Mucosa of descending colon (tissue), 3 donors: ENCODE results near the gene HDAC8. TPM values are rescaled to one million over a fixed set of nuclear protein-coding genes. Genes with fewer than 3 reads are reported as not detected.

Experiments
- ATAC-seq: fragments of 200-7000 bp; cut with Tn5 transposase; one replicate; pipeline ENCODE4 v1.9.1; 2020; ENCODE audit warnings: mild to moderate bottlenecking, moderate library complexity
- DNase-seq, 3 donors: peaks; one replicate each; pipeline ENCODE4 v3.0.0-alpha.2; 2020
- H3K36me3 ChIP-seq: fragments of 200-600 bp; one replicate; pipeline ENCODE4 v1.8.0; 2021; ENCODE audit warnings: low read depth, mild to moderate bottlenecking
- H3K4me1 ChIP-seq: fragments of 200-600 bp; one replicate; pipeline ENCODE4 v1.8.0; 2021; ENCODE audit warnings: low read depth, mild to moderate bottlenecking
- H3K4me3 ChIP-seq: fragments of 200-600 bp; one replicate; pipeline ENCODE4 v1.8.0; 2021; ENCODE audit warnings: mild to moderate bottlenecking
- H3K9me3 ChIP-seq: fragments of 200-600 bp; one replicate; pipeline ENCODE4 v1.8.0; 2021; ENCODE audit warnings: mild to moderate bottlenecking
- intact Hi-C, 2 donors: fragments of 100-400 bp; cut with DNase I in 1 of 2; cut with micrococcal nuclease in 1 of 2; formaldehyde crosslinking; loops; one replicate each; pipeline versions ENCODE4 v1.11.0 to v1.11.1; 2022; cut with DNase I, micrococcal nuclease
- total RNA-seq, 3 donors: library from RNA; stranded (reverse); fragmentation: NEBNext Ultra II Directional in 2 of 3; extraction: Animal tissue kit (Norgen Biotek cat#: 25700) in 2 of 3; gene quantifications; one replicate each; pipeline versions ENCODE4 v1.2.1 to v1.2.4, GENCODE V29; 2021 to 2023
- TF ChIP-seq, protein P1 (sequence below): fragments of 200-600 bp; IDR thresholded peaks from one replicate; pipeline ENCODE4 v1.8.0; 2022; ENCODE audit warnings: antibody characterized with exemption, mild to moderate bottlenecking
- donor health status: DM: no; HTN: no; CAD: no; lungs with moderate emphysema.
- donor health status: DM: no; HTN: no; CAD: no.
- donor health status: DM: no; HTN: yes; CAD: no.

Gene HDAC8
- total RNA-seq, 3 donors from 2014 or later = 24.4 to 29.4 (median 28.5) TPM

DNA sequence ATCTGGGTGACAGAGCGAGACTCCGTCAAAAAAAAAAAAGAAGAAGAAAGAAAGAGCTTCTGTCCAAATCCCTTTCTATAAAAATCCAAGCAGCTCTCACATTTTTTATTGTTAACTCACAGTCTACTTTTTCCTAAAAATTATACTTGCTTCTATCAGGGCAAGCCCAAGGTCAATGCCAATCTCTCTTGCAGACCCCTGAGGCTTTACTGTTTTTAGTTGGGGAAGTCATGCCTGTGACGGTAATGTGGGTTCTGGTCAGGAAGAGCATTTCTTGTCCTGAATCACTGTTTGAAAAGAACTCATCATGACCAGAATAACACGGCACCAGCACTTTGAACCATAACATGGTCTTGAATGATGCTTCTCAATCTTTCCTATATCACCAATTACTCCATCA lies 212.3 kb downstream of the HDAC8 start:
- Histone ChIP-seq H3K36me3 (no peaks in the 10 kb centered on the region), H3K4me3 (no peak overlapping the region), H3K4me1 (no peaks in the 10 kb centered on the region), H3K9me3 (no peaks in the 10 kb centered on the region)
- ATAC-seq (no peak), DNase-seq (no peak)
- intact Hi-C loops = no loop called here
- TF ChIP-seq, protein P1, sequence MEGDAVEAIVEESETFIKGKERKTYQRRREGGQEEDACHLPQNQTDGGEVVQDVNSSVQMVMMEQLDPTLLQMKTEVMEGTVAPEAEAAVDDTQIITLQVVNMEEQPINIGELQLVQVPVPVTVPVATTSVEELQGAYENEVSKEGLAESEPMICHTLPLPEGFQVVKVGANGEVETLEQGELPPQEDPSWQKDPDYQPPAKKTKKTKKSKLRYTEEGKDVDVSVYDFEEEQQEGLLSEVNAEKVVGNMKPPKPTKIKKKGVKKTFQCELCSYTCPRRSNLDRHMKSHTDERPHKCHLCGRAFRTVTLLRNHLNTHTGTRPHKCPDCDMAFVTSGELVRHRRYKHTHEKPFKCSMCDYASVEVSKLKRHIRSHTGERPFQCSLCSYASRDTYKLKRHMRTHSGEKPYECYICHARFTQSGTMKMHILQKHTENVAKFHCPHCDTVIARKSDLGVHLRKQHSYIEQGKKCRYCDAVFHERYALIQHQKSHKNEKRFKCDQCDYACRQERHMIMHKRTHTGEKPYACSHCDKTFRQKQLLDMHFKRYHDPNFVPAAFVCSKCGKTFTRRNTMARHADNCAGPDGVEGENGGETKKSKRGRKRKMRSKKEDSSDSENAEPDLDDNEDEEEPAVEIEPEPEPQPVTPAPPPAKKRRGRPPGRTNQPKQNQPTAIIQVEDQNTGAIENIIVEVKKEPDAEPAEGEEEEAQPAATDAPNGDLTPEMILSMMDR = no peak

DNA sequence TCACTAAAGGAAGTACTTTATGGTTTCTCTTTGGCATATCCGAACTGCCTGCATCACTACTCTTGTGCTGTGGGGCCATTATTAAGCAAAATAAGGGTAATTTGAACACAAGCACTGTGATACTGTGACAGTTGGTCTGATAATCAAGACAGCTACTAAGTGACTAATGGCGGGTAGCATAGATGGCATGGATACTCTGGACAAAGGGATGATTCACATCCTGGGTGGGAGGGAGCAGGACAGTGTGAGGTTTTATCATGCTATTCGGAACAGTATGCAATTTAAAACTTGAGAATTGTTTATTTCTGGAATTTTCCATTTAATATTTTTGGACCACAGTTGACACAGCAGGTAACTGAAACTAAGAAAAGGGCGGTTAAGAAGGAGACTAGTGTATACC lies 214.3 kb downstream of the HDAC8 start:
- H3K36me3 ChIP-seq = no peaks in the 10 kb centered on the region
- ATAC-seq = no peak

DNA sequence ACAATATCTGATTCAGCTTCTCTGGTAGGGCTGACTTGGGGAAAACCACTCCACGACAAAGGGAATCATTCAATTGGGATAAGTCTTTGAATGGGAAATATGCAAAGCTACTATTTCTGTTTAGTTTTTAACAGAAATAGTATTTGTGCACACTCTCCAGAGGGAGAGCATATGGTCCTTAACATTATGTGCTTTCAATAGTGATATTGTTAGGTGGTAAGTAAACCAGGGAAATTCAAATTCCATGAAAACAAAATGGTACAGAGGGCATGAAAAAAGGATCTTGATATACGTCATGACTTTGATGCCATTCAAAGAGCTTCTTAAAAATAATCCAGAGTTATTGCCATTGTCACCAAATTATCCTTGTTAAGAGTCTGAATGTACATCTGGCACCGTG lies 219.9 kb downstream of the HDAC8 start:
- H3K4me3 ChIP-seq = no peak overlapping the region
- H3K9me3 ChIP-seq = no peaks in the 10 kb centered on the region
- H3K4me1 ChIP-seq = no peaks in the 10 kb centered on the region
- no peak for ATAC-seq
- no peak for DNase-seq
- intact Hi-C loops = no loop called here
- no peaks in the 10 kb centered on the region for H3K36me3 ChIP-seq
- TF ChIP-seq, protein P1 = no peak

More for the DNA sequence above, 214.3 kb downstream of the HDAC8 start:
- no peak for DNase-seq
- Histone ChIP-seq H3K9me3 (no peaks in the 10 kb centered on the region), H3K4me1 (no peaks in the 10 kb centered on the region), H3K4me3 (no peak overlapping the region)
- TF ChIP-seq, protein P1 = no peak
- intact Hi-C loops = no loop called here

DNA sequence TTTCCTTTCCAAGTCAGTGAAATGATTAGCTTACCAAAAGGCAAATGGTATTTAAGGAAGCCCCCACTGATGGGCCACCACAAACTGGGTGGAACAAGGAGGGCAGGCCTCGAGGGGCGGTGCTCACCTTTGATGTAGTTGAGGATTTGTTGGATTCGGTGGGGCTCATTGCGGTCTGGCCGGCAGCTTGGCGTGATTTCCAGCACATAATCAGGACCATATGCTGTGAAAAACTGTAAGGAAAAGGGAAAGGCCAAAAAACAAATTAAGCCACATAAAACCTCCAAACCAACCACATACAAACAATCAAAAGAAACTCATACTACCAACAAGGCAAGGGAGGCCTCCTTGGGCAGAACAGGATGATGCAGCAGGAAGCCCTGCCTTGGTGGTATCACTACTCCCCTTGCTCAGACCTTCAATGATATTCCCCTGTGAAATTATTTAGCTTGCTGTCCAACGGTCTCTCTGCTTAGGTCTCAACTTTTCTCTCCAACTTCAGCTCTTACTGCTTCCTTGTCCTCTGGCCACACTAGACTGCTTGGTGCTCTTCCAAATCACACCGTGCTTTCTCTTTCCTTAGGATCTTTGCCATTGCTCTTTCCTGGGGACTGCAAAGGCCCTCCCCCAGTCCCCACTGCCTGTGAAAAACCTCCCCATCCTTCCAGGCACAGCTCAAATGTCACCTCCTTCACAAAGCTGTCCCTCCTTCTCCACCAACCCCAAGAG lies 220.9 kb downstream of the HDAC8 start:
- intact Hi-C loops = no loop called here
- Histone ChIP-seq H3K9me3 (no peaks in the 10 kb centered on the region), H3K36me3 (no peaks in the 10 kb centered on the region), H3K4me3 (no peak overlapping the region), H3K4me1 (no peaks in the 10 kb centered on the region)
- ATAC-seq (no peak), DNase-seq (no peak)
- TF ChIP-seq, protein P1 = no peak

DNA sequence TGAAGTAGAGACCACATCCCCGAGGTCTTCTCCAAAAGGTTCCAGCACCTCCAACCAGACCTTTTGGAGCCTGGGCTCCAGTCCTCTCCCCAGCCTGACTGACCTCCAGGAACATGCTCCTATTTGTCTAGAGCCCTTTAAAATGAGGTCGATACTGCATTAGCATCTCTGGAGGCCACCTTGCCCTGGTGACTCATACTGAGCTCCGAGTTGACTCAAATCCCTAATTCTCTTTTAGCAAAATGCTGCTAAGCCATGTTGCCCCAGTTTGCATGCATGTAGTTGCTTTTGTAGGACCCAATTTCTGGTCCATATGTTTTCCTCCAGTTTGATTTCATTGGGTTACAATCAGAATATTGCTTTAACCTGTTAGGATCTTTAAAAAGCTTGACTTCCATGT lies 223.5 kb downstream of the HDAC8 start:
- TF ChIP-seq, protein P1 = no peak
- H3K4me3 ChIP-seq = no peak overlapping the region
- intact Hi-C loops = no loop called here
- ATAC-seq (no peak), DNase-seq (no peak)
- H3K36me3 ChIP-seq = no peaks in the 10 kb centered on the region
- no peaks in the 10 kb centered on the region for H3K4me1 ChIP-seq
- no peaks in the 10 kb centered on the region for H3K9me3 ChIP-seq
